Activated CD4-positive, alpha-beta T cell treated with anti-CD3 and anti-CD28 coated beads for 36 hours (primary cell): ENCODE data around the gene COLEC11. TPM values are rescaled to one million over a fixed set of nuclear protein-coding genes. Genes with fewer than 3 reads are reported as not detected.
A peak's percentile ranks its signal among the peaks of the same experiment; 100 is the strongest.
"Not testable (repeated sequence)": the region's sequence is repeated elsewhere in the genome, so short reads cannot be mapped to it uniquely, and the experiment has no call there.

Experiments
- ATAC-seq: fragments of 200-7000 bp; cut with Tn5 transposase; one replicate; pipeline ENCODE4 v1.10.0; 2021; ENCODE audit warnings: mild to moderate bottlenecking, moderate library complexity
- CTCF ChIA-PET: fragments of 350-600 bp; sonication (Branson Sonifier 250); formaldehyde crosslinking; loops from one replicate; lab custom pipeline; 2021; ENCODE audit warnings: antibody characterized with exemption; lab: Charles Lee
- POLR2A ChIA-PET: fragments of 350-600 bp; sonication (Branson Sonifier 250); formaldehyde crosslinking; loops from one replicate; lab custom pipeline; 2021; ENCODE audit warnings: antibody characterized with exemption, inconsistent platforms; lab: Charles Lee
- DNase-seq: peaks from one replicate; pipeline ENCODE4 v3.0.0-alpha.2; 2020
- H3K27ac Mint-ChIP-seq: one replicate; pipeline ENCODE4 v1.8.0; 2021; ENCODE audit warnings: mixed read lengths
- H3K27me3 Mint-ChIP-seq: one replicate; pipeline ENCODE4 v1.8.0; 2021; ENCODE audit warnings: mixed read lengths
- H3K36me3 Mint-ChIP-seq: one replicate; pipeline ENCODE4 v1.8.0; 2021; ENCODE audit warnings: low read depth, mixed read lengths
- H3K4me1 Mint-ChIP-seq: one replicate; pipeline ENCODE4 v1.8.0; 2021; ENCODE audit warnings: mixed read lengths
- H3K4me3 Mint-ChIP-seq: one replicate; pipeline ENCODE4 v1.8.0; 2021; ENCODE audit warnings: mild to moderate bottlenecking, moderate library complexity, mixed read lengths
- H3K9me3 Mint-ChIP-seq: one replicate; pipeline ENCODE4 v1.8.0; 2021; ENCODE audit warnings: low read depth, mixed read lengths
- intact Hi-C, 2 experiments: fragments of 100-400 bp; cut with DNase I in 1 of 2; cut with micrococcal nuclease in 1 of 2; formaldehyde crosslinking; loops; one replicate each; pipeline versions ENCODE4 v1.14.2 to v1.15.1; 2022 to 2024; cut with DNase I, micrococcal nuclease
- total RNA-seq, 2 experiments: library from RNA; stranded (reverse); gene quantifications; one replicate each; pipeline ENCODE4 v1.2.3, GENCODE V29; 2021

Gene COLEC11
- total RNA-seq, 2 experiments from 2014 or later, result 0.18 to 0.37 TPM

GRCh38 chr2:3608373-3609278, 13.7 kb downstream of the COLEC11 start:
- CTCF ChIA-PET, result interaction anchor here (0.7 kb wide), 1 partner anchor 67 kb away, joined by 3 read pairs; no protein-coding TSS in a partner anchor
- H3K9me3 Mint-ChIP-seq, result no peaks in the 10 kb centered on the region
- H3K4me3 Mint-ChIP-seq, result no peak overlapping the region
- no peaks in the 10 kb centered on the region for H3K27me3 Mint-ChIP-seq
- DNase-seq (no peak), ATAC-seq (no peak)
- intact Hi-C loops, result no loop called here
- H3K27ac Mint-ChIP-seq, result no peak overlapping the region
- POLR2A ChIA-PET, result no interaction called here
- H3K36me3 Mint-ChIP-seq, result no peaks in the 10 kb centered on the region
- H3K4me1 Mint-ChIP-seq, result peaks cover 3% of the 10 kb centered on the region

GRCh38 chr2:3609279-3609673, 14.4 kb downstream of the COLEC11 start:
- H3K4me3 Mint-ChIP-seq, intact Hi-C loops, POLR2A ChIA-PET, H3K27ac Mint-ChIP-seq, H3K4me1 Mint-ChIP-seq, H3K36me3 Mint-ChIP-seq, H3K27me3 Mint-ChIP-seq, CTCF ChIA-PET, H3K9me3 Mint-ChIP-seq: not testable (repeated sequence)
- ATAC-seq, result peak; percentile 77
- peak; percentile 22 for DNase-seq

- Mint-ChIP-seq H3K27ac (no peak overlapping the region), H3K36me3 (peaks cover 5% of the 10 kb centered on the region), H3K4me3 (no peak overlapping the region), H3K4me1 (peaks cover 3% of the 10 kb centered on the region), H3K27me3 (no peaks in the 10 kb centered on the region), H3K9me3 (peaks cover 4% of the 10 kb centered on the region)
- ChIA-PET CTCF (no interaction called here), POLR2A (no interaction called here)
- no peak for DNase-seq
- no peak for ATAC-seq
- intact Hi-C loops, result no loop called here
Measured at GRCh38 chr2:3610415-3610814, 15.5 kb downstream of the COLEC11 start.

GRCh38 chr2:3610881-3611505, 16.1 kb downstream of the COLEC11 start:
- Mint-ChIP-seq H3K9me3 (peaks cover 4% of the 10 kb centered on the region), H3K27me3 (no peaks in the 10 kb centered on the region), H3K4me1 (peaks cover 3% of the 10 kb centered on the region), H3K36me3 (peaks cover 5% of the 10 kb centered on the region), H3K27ac (no peak overlapping the region), H3K4me3 (no peak overlapping the region)
- ATAC-seq (no peak), DNase-seq (no peak)
- ChIA-PET POLR2A (no interaction called here), CTCF (no interaction called here)
- intact Hi-C loops, result no loop called here

GRCh38 chr2:3611589-3611988, 16.7 kb downstream of the COLEC11 start:
- Mint-ChIP-seq H3K27ac (no peak overlapping the region), H3K4me3 (no peak overlapping the region), H3K36me3 (peaks cover 5% of the 10 kb centered on the region), H3K27me3 (no peaks in the 10 kb centered on the region), H3K9me3 (peaks cover 5% of the 10 kb centered on the region), H3K4me1 (peaks cover 3% of the 10 kb centered on the region)
- ATAC-seq (no peak), DNase-seq (no peak)
- intact Hi-C loops, result no loop called here
- ChIA-PET POLR2A (no interaction called here), CTCF (no interaction called here)

- Mint-ChIP-seq H3K27me3 (no peaks in the 10 kb centered on the region), H3K36me3 (peaks cover 7% of the 10 kb centered on the region), H3K9me3 (peaks cover 11% of the 10 kb centered on the region), H3K4me1 (peaks cover 3% of the 10 kb centered on the region), H3K4me3 (no peak overlapping the region), H3K27ac (no peak overlapping the region)
- intact Hi-C loops, result no loop called here
- no peak for ATAC-seq
- CTCF ChIA-PET, result no interaction called here
- POLR2A ChIA-PET, result no interaction called here
- no peak for DNase-seq
Measured at GRCh38 chr2:3612639-3613523, 18.0 kb downstream of the COLEC11 start.

- POLR2A ChIA-PET, result no interaction called here
- CTCF ChIA-PET, result no interaction called here
- H3K36me3 Mint-ChIP-seq, result peaks cover 7% of the 10 kb centered on the region
- ATAC-seq, result no peak
- no peak overlapping the region for H3K27ac Mint-ChIP-seq
- peaks cover 3% of the 10 kb centered on the region for H3K4me1 Mint-ChIP-seq
- peaks cover 11% of the 10 kb centered on the region for H3K9me3 Mint-ChIP-seq
- intact Hi-C loops, result no loop called here
- H3K4me3 Mint-ChIP-seq, result no peak overlapping the region
- H3K27me3 Mint-ChIP-seq, result no peaks in the 10 kb centered on the region
- no peak for DNase-seq
Measured at GRCh38 chr2:3613524-3613905, 18.6 kb downstream of the COLEC11 start.

GRCh38 chr2:3614743-3615142, 19.8 kb downstream of the COLEC11 start:
- ATAC-seq, POLR2A ChIA-PET, DNase-seq, intact Hi-C loops, H3K36me3 Mint-ChIP-seq, H3K4me1 Mint-ChIP-seq, H3K4me3 Mint-ChIP-seq, H3K27me3 Mint-ChIP-seq, CTCF ChIA-PET, H3K27ac Mint-ChIP-seq: not testable (repeated sequence)
- peaks cover 11% of the 10 kb centered on the region for H3K9me3 Mint-ChIP-seq

GRCh38 chr2:3615541-3616200, 20.8 kb downstream of the COLEC11 start:
- ATAC-seq, result not testable (repeated sequence)

GRCh38 chr2:3616435-3617197, 21.7 kb downstream of the COLEC11 start:
- CTCF ChIA-PET, result interaction anchor here (0.7 kb wide), 1 partner anchor 394 kb away, joined by 4 read pairs; no protein-coding TSS in a partner anchor
- H3K27me3 Mint-ChIP-seq, ATAC-seq, POLR2A ChIA-PET, H3K4me1 Mint-ChIP-seq, H3K36me3 Mint-ChIP-seq, H3K4me3 Mint-ChIP-seq, H3K27ac Mint-ChIP-seq, DNase-seq, intact Hi-C loops: not testable (repeated sequence)
- H3K9me3 Mint-ChIP-seq, result peaks cover 11% of the 10 kb centered on the region

More at GRCh38 chr2:3615541-3616200, 20.8 kb downstream of the COLEC11 start:
- H3K27me3 Mint-ChIP-seq, POLR2A ChIA-PET, CTCF ChIA-PET, H3K27ac Mint-ChIP-seq, DNase-seq, H3K4me3 Mint-ChIP-seq, intact Hi-C loops, H3K36me3 Mint-ChIP-seq, H3K4me1 Mint-ChIP-seq: not testable (repeated sequence)
- H3K9me3 Mint-ChIP-seq, result peaks cover 11% of the 10 kb centered on the region
